ENCODE measurements around the gene OR2T10. TPM values are rescaled to one million over a fixed set of nuclear protein-coding genes. Genes with fewer than 3 reads are reported as not detected.

OR2T10 gene
- polyA plus RNA-seq, 1 donor from 2014 or later, result not detected

DNA sequence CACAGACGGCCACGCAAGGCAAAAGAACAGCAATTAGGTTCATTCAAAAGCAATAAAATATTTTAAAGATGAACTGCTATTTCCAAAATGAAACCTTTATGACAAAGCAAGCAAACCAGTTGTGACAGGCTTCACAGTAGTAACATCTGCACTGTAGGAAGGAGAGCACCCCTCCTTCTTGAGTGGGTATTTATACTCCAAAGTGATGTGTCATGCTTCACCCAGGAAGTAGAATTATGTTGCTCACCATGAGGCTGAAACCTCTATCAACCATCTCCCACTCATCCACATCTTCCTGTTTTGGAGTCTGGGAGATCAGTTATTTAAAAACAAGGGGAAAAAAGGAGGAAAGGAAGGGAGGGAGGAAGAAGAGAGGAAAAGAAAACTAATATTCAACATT, 885 bp downstream of the OR2T10 start:
- TF ChIP-seq TAF1 (IDR thresholded peaks at IDR 0.05; ENCODE audit: low read depth) (no peak), REST (IDR thresholded peaks at IDR 0.05; ENCODE audit: borderline replicate concordance) (no peak)
- H3K79me2 ChIP-seq (replicated peaks; ENCODE audit: insufficient read depth, low read length), result no peaks in the 10 kb centered on the region
- no peak overlapping the region for H3K27ac ChIP-seq (ENCODE audit: low read length)
- no peaks in the 10 kb centered on the region for H3K27me3 ChIP-seq (ENCODE audit: insufficient read depth, low read depth, low read length)
- H3K9ac ChIP-seq (ENCODE audit: low read length), result no peak overlapping the region
- H3K9me3 ChIP-seq (ENCODE audit: low read length), result peaks cover 13% of the 10 kb centered on the region
- H3K36me3 ChIP-seq (ENCODE audit: insufficient read depth, low read length), result no peaks in the 10 kb centered on the region
- H3F3A ChIP-seq (ENCODE audit: insufficient read depth, low read length, poor library complexity, severe bottlenecking), result no peaks in the 10 kb centered on the region
- H4K20me1 ChIP-seq (ENCODE audit: insufficient read depth), result no peaks in the 10 kb centered on the region
- no peak overlapping the region for H3K4me3 ChIP-seq (ENCODE audit: low read length)
- no peak overlapping the region for H3K4me2 ChIP-seq (ENCODE audit: low read length)
- H2AFZ ChIP-seq (ENCODE audit: low read depth, low read length), result no peak overlapping the region
- no peaks in the 10 kb centered on the region for H3K9me2 ChIP-seq (ENCODE audit: insufficient read depth, low read length)

DNA sequence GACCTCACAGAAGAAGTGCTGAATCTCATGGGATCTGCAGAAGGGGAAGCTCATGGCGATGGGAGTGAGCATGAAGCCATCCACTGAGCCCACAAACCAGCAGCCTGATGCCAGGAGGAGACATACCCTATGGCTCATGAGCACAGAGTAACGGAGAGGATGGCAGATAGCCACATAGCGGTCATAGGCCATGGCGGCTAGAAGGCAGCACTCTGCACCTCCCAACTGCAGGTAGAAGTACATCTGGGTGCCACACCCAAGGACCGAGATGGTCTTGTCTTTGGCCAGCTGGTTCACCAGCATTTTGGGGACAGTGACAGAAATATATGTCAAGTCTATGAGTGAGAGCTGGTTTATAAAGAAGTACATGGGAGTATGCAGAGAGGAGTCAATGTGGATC, 4.3 kb downstream of the OR2T10 start:
- H3K27me3 ChIP-seq (ENCODE audit: insufficient read depth, low read depth, low read length), result no peaks in the 10 kb centered on the region

More for the DNA sequence above, 4.3 kb downstream of the OR2T10 start:
- H3K9ac ChIP-seq (ENCODE audit: low read length), result no peak overlapping the region
- H4K20me1 ChIP-seq (ENCODE audit: insufficient read depth), result no peaks in the 10 kb centered on the region
- H3K36me3 ChIP-seq (ENCODE audit: insufficient read depth, low read length), result no peaks in the 10 kb centered on the region
- H2AFZ ChIP-seq (ENCODE audit: low read depth, low read length), result no peak overlapping the region
- no peak overlapping the region for H3K4me2 ChIP-seq (ENCODE audit: low read length)
- H3K9me2 ChIP-seq (ENCODE audit: insufficient read depth, low read length), result no peaks in the 10 kb centered on the region
- no peaks in the 10 kb centered on the region for H3F3A ChIP-seq (ENCODE audit: insufficient read depth, low read length, poor library complexity, severe bottlenecking)
- H3K9me3 ChIP-seq (ENCODE audit: low read length), result peaks cover 8% of the 10 kb centered on the region
- no peaks in the 10 kb centered on the region for H3K79me2 ChIP-seq (replicated peaks; ENCODE audit: insufficient read depth, low read length)
- TF ChIP-seq POLR2AphosphoS5 (IDR thresholded peaks at IDR 0.05) (no peak), SMC3 (conservative IDR thresholded peaks at IDR 0.05; ENCODE audit: poor library complexity) (no peak), TAF1 (IDR thresholded peaks at IDR 0.05; ENCODE audit: low read depth) (no peak), CTCF (IDR thresholded peaks at IDR 0.05; ENCODE audit: poor library complexity, severe bottlenecking) (no peak), EZH2 (IDR thresholded peaks at IDR 0.05; ENCODE audit: borderline replicate concordance, insufficient read depth, low read length, poor library complexity, severe bottlenecking) (no peak), MXI1 (conservative IDR thresholded peaks at IDR 0.05; ENCODE audit: poor library complexity, severe bottlenecking) (no peak), EP300 (conservative IDR thresholded peaks at IDR 0.05; ENCODE audit: poor library complexity, severe bottlenecking) (no peak), RAD21 (conservative IDR thresholded peaks at IDR 0.05) (no peak), REST (IDR thresholded peaks at IDR 0.05; ENCODE audit: borderline replicate concordance) (no peak)
- no peak overlapping the region for H3K4me3 ChIP-seq (ENCODE audit: low read length)
- H3K27ac ChIP-seq (ENCODE audit: low read length), result no peak overlapping the region
